ENCODE measurements around the gene PARD3.
"Not testable (repeated sequence)": the region's sequence is repeated elsewhere in the genome, so short reads cannot be mapped to it uniquely, and the experiment has no call there.

DNA sequence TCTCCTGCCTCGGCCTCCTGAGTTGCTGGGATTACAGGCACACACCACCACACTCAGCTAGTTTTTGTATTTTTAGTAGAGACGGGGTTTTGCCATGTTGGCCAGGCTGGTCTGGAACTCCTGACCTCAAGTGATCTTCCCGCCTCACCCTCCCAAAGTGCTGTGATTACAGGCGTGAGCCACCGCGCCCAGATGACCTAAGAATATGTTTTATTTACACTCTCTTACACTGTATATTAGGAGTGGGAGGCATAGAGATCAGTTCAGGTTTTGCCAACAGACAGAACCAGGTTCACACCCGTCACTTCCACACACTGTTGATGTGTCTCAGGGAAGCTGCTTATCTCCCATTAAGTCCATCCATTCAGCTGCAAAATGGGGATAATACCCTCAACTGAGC lies 64.3 kb downstream of the PARD3 start:
- not testable (repeated sequence) for TF ChIP-seq EZH2phosphoT487 (IDR thresholded peaks at IDR 0.05; ENCODE audit: borderline replicate concordance); POLR2AphosphoS5 (IDR thresholded peaks at IDR 0.05; ENCODE audit: low read depth, low read length); POLR2A (IDR thresholded peaks at IDR 0.05; ENCODE audit: borderline replicate concordance, extremely low read depth, insufficient read depth, insufficient read length); RAD21 (IDR thresholded peaks at IDR 0.05; ENCODE audit: low read depth); EZH2 (IDR thresholded peaks at IDR 0.05); EGR1 (IDR thresholded peaks at IDR 0.05; ENCODE audit: low read depth); ELF1 (IDR thresholded peaks at IDR 0.05; ENCODE audit: borderline replicate concordance, low read depth)
- TF ChIP-seq, protein P1, sequence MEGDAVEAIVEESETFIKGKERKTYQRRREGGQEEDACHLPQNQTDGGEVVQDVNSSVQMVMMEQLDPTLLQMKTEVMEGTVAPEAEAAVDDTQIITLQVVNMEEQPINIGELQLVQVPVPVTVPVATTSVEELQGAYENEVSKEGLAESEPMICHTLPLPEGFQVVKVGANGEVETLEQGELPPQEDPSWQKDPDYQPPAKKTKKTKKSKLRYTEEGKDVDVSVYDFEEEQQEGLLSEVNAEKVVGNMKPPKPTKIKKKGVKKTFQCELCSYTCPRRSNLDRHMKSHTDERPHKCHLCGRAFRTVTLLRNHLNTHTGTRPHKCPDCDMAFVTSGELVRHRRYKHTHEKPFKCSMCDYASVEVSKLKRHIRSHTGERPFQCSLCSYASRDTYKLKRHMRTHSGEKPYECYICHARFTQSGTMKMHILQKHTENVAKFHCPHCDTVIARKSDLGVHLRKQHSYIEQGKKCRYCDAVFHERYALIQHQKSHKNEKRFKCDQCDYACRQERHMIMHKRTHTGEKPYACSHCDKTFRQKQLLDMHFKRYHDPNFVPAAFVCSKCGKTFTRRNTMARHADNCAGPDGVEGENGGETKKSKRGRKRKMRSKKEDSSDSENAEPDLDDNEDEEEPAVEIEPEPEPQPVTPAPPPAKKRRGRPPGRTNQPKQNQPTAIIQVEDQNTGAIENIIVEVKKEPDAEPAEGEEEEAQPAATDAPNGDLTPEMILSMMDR (IDR thresholded peaks at IDR 0.05 in 2 of 3, conservative IDR thresholded peaks at IDR 0.05 in 1 of 3; ENCODE audit: borderline replicate concordance in 1 of 3, insufficient read depth in 1 of 3, low read depth in 2 of 3, low read length in 2 of 3): not testable (repeated sequence)

Data from HCT116 (cell line).